HepG2 (cell line): ENCODE measurements around the gene NUP107. TPM values are rescaled to one million over a fixed set of nuclear protein-coding genes. Genes with fewer than 3 reads are reported as not detected.
A peak's percentile ranks its signal among the peaks of the same experiment; 100 is the strongest.

Experiments used
- AHR ChIP-seq: IDR thresholded peaks from 2 replicates; pipeline ENCODE4 v1.6.1; 2018; ENCODE audit warnings: missing genetic modification reagents, missing compliant biosample characterization
- EZH2 ChIP-seq: conservative IDR thresholded peaks from 2 replicates; pipeline ENCODE4 v1.6.1; 2012; ENCODE audit warnings: mild to moderate bottlenecking, low read depth, low read length, moderate library complexity
- FOXP1 ChIP-seq, 2 experiments: fragments of 450-650 bp in 1 of 2; IDR thresholded peaks; 2 replicates each; pipeline ENCODE4 v1.6.1; 2017 to 2018; ENCODE audit warnings: antibody characterized with exemption in 1 of 2
- MAZ ChIP-seq, 2 experiments: sonication (generic) in 1 of 2; formaldehyde crosslinking in 1 of 2; IDR thresholded peaks; 2 replicates each; pipeline versions ENCODE4 v1.5.0 to v1.6.1; 2012 to 2020; ENCODE audit warnings: low read depth in 2 of 2, mild to moderate bottlenecking in 2 of 2, borderline replicate concordance in 1 of 2, improper control_type of control experiment in 1 of 2, low read length in 1 of 2, missing genetic modification reagents in 1 of 2, moderate library complexity in 1 of 2
- NR2F1 ChIP-seq, 2 experiments: fragments of 450-650 bp in 1 of 2; formaldehyde crosslinking in 1 of 2; IDR thresholded peaks; 2 replicates each; pipeline versions ENCODE4 v1.5.0 to v1.6.1; 2016 to 2020; ENCODE audit warnings: mild to moderate bottlenecking in 1 of 2, missing compliant biosample characterization in 1 of 2, missing genetic modification reagents in 1 of 2, moderate library complexity in 1 of 2
- SIX4 ChIP-seq: sonication (generic); formaldehyde crosslinking; IDR thresholded peaks from 2 replicates; pipeline ENCODE4 v1.4.0; 2020; ENCODE audit warnings: missing genetic modification reagents
- SOX5 ChIP-seq: IDR thresholded peaks from 2 replicates; pipeline ENCODE4 v1.6.1; 2016; ENCODE audit warnings: borderline replicate concordance
- ZFP37 ChIP-seq: sonication (generic); formaldehyde crosslinking; IDR thresholded peaks from 2 replicates; pipeline ENCODE4 v1.4.0; 2020; ENCODE audit warnings: missing genetic modification reagents, borderline replicate concordance
- ZKSCAN1 ChIP-seq: fragments of 150-350 bp; IDR thresholded peaks from 2 replicates; pipeline ENCODE4 v1.6.1; 2014; ENCODE audit warnings: low read length
- ZNF296 ChIP-seq: sonication (generic); formaldehyde crosslinking; conservative IDR thresholded peaks from 2 replicates; pipeline ENCODE4 v1.5.0; 2020; ENCODE audit warnings: mild to moderate bottlenecking, missing genetic modification reagents
- polyA plus RNA-seq, 8 experiments: library from polyadenylated mRNA; depleted of rRNA in 3 of 8; stranded (reverse) in 7 of 8; unstranded in 1 of 8; fragments of >200 nt; fragmentation: Illumina TruSeq in 4 of 8; extraction: Trizol in 4 of 8; gene quantifications; 2 replicates each; pipeline versions ENCODE4 v1.2.1 to v1.2.3, GENCODE V29; 2011 to 2016; ENCODE audit warnings: low read depth in 4 of 8, missing spikeins in 1 of 8, mixed read lengths in 1 of 8; ENCODE audit not compliant: insufficient read depth in 1 of 8
- total RNA-seq, 5 experiments: library from RNA; depleted of rRNA; stranded (reverse); fragments of >200 nt; fragmentation: Illumina TruSeq; extraction: Trizol; gene quantifications; 2 replicates each; pipeline ENCODE4 v1.2.3, GENCODE V29; 2016; ENCODE audit warnings: low read depth in 1 of 5
- TF ChIP-seq, protein P1 (sequence below): IDR thresholded peaks from 2 replicates; pipeline ENCODE4 v1.6.1; 2016; ENCODE audit warnings: missing biosample characterization, missing genetic modification reagents, low read depth
- TF ChIP-seq, protein P2 (sequence below): sonication (generic); formaldehyde crosslinking; conservative IDR thresholded peaks from 2 replicates; pipeline ENCODE4 v1.4.0; 2020; ENCODE audit warnings: missing genetic modification reagents
- TF ChIP-seq, protein P3 (sequence below): IDR thresholded peaks from 2 replicates; pipeline ENCODE4 v1.6.1; 2016; ENCODE audit warnings: mild to moderate bottlenecking
- TF ChIP-seq, protein P4 (sequence below): IDR thresholded peaks from 2 replicates; pipeline ENCODE4 v1.4.0; 2020; ENCODE audit warnings: mild to moderate bottlenecking, missing genetic modification reagents
- TF ChIP-seq, protein P5 (sequence below): sonication (generic); formaldehyde crosslinking; IDR thresholded peaks from 2 replicates; pipeline ENCODE4 v1.4.0; 2020; ENCODE audit warnings: missing genetic modification reagents, borderline replicate concordance

NUP107 gene
- total and polyA plus RNA-seq, 2 of the 13 experiments (the other 11 are each of a cell fraction or from before 2014, with no cell fraction given) = 54.7 to 100 TPM

DNA sequence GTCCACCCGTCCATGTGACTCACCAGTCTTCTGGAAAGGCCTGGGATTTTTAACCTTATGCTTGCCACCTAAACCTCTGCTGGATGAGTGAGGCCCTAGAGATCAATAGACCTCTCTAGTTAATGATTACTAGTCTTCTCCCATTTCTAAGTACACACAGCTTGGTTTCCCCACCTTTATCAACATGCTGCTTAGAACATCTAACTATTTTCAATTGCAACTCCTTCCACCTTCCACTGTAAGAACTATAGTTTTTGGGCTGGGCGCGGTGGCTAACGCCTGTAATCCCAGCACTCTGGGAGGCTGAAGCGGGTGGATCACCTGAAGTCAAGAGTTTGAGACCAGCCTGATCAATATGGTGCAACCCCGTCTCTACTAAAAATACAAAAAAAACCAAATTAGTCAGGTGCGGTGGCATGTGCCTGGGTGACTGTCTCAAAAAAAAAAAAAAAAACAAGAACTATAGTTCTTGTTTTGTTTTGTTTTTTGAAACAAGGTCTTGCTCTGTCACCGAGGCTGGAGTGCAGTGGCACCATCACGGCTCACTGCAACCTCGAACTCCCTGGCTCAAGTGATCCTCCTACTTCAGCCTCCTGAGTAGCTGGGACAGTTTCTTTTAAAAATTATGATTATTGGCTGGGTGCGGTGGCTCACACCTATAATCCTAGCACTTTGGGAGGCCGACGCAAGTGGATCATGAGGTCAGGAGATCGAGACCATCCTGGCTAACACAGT lies 102.5 kb downstream of the NUP107 start (continued):
- TF ChIP-seq, protein P1, sequence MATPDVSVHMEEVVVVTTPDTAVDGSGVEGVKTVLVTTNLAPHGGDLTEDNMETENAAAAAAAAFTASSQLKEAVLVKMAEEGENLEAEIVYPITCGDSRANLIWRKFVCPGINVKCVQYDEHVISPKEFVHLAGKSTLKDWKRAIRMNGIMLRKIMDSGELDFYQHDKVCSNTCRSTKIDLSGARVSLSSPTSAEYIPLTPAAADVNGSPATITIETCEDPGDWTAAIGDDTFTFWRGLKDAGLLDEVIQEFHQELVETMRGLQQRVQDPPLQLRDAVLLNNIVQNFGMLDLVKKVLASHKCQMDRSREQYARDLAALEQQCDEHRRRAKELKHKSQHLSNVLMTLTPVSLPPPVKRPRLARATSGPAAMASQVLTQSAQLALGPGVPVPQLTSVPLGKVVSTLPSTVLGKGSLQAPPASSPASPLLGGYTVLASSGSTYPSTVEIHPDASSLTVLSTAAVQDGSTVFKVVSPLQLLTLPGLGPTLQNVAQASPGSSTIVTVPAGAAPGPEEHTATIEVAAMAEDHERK (CRISPR knock-in tag) = no peak
- TF ChIP-seq, protein P2, sequence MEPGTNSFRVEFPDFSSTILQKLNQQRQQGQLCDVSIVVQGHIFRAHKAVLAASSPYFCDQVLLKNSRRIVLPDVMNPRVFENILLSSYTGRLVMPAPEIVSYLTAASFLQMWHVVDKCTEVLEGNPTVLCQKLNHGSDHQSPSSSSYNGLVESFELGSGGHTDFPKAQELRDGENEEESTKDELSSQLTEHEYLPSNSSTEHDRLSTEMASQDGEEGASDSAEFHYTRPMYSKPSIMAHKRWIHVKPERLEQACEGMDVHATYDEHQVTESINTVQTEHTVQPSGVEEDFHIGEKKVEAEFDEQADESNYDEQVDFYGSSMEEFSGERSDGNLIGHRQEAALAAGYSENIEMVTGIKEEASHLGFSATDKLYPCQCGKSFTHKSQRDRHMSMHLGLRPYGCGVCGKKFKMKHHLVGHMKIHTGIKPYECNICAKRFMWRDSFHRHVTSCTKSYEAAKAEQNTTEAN (CRISPR knock-in tag) = 0 out of 2 replicates have a peak, but pooled peaks have one; percentile 41
- peak in 1 of 2 experiments; percentile 3; a peak in 1 of 4 replicates for TF ChIP-seq NR2F1 (CRISPR knock-in tag; IDR thresholded peaks at IDR 0.05)
- no peak for TF ChIP-seq EZH2
- no peak for TF ChIP-seq ZNF296 (CRISPR knock-in tag)
- TF ChIP-seq MAZ (IDR thresholded peaks at IDR 0.05; ENCODE audit: borderline replicate concordance, low read depth, low read length) = no peak
- no peak for TF ChIP-seq MAZ (CRISPR knock-in tag; IDR thresholded peaks at IDR 0.05; ENCODE audit: low read depth)
- TF ChIP-seq, protein P3, sequence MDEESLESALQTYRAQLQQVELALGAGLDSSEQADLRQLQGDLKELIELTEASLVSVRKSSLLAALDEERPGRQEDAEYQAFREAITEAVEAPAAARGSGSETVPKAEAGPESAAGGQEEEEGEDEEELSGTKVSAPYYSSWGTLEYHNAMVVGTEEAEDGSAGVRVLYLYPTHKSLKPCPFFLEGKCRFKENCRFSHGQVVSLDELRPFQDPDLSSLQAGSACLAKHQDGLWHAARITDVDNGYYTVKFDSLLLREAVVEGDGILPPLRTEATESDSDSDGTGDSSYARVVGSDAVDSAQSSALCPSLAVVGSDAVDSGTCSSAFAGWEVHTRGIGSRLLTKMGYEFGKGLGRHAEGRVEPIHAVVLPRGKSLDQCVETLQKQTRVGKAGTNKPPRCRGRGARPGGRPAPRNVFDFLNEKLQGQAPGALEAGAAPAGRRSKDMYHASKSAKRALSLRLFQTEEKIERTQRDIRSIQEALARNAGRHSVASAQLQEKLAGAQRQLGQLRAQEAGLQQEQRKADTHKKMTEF (CRISPR knock-in tag) = peak; percentile 71
- TF ChIP-seq SIX4 (CRISPR knock-in tag) = peak; percentile 95
- peak; percentile 76; the same call in 1 of the 2 replicates for TF ChIP-seq SOX5 (CRISPR knock-in tag)
- TF ChIP-seq, protein P4, sequence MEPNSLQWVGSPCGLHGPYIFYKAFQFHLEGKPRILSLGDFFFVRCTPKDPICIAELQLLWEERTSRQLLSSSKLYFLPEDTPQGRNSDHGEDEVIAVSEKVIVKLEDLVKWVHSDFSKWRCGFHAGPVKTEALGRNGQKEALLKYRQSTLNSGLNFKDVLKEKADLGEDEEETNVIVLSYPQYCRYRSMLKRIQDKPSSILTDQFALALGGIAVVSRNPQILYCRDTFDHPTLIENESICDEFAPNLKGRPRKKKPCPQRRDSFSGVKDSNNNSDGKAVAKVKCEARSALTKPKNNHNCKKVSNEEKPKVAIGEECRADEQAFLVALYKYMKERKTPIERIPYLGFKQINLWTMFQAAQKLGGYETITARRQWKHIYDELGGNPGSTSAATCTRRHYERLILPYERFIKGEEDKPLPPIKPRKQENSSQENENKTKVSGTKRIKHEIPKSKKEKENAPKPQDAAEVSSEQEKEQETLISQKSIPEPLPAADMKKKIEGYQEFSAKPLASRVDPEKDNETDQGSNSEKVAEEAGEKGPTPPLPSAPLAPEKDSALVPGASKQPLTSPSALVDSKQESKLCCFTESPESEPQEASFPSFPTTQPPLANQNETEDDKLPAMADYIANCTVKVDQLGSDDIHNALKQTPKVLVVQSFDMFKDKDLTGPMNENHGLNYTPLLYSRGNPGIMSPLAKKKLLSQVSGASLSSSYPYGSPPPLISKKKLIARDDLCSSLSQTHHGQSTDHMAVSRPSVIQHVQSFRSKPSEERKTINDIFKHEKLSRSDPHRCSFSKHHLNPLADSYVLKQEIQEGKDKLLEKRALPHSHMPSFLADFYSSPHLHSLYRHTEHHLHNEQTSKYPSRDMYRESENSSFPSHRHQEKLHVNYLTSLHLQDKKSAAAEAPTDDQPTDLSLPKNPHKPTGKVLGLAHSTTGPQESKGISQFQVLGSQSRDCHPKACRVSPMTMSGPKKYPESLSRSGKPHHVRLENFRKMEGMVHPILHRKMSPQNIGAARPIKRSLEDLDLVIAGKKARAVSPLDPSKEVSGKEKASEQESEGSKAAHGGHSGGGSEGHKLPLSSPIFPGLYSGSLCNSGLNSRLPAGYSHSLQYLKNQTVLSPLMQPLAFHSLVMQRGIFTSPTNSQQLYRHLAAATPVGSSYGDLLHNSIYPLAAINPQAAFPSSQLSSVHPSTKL = peak; percentile 74
- TF ChIP-seq, protein P5, sequence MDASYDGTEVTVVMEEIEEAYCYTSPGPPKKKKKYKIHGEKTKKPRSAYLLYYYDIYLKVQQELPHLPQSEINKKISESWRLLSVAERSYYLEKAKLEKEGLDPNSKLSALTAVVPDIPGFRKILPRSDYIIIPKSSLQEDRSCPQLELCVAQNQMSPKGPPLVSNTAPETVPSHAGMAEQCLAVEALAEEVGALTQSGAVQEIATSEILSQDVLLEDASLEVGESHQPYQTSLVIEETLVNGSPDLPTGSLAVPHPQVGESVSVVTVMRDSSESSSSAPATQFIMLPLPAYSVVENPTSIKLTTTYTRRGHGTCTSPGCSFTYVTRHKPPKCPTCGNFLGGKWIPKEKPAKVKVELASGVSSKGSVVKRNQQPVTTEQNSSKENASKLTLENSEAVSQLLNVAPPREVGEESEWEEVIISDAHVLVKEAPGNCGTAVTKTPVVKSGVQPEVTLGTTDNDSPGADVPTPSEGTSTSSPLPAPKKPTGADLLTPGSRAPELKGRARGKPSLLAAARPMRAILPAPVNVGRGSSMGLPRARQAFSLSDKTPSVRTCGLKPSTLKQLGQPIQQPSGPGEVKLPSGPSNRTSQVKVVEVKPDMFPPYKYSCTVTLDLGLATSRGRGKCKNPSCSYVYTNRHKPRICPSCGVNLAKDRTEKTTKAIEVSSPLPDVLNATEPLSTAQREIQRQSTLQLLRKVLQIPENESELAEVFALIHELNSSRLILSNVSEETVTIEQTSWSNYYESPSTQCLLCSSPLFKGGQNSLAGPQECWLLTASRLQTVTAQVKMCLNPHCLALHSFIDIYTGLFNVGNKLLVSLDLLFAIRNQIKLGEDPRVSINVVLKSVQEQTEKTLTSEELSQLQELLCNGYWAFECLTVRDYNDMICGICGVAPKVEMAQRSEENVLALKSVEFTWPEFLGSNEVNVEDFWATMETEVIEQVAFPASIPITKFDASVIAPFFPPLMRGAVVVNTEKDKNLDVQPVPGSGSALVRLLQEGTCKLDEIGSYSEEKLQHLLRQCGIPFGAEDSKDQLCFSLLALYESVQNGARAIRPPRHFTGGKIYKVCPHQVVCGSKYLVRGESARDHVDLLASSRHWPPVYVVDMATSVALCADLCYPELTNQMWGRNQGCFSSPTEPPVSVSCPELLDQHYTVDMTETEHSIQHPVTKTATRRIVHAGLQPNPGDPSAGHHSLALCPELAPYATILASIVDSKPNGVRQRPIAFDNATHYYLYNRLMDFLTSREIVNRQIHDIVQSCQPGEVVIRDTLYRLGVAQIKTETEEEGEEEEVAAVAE (CRISPR knock-in tag) = no peak
- TF ChIP-seq ZFP37 (CRISPR knock-in tag) = no peak
- no peak for TF ChIP-seq FOXP1 (IDR thresholded peaks at IDR 0.05)
- peak; percentile 78 for TF ChIP-seq FOXP1 (CRISPR knock-in tag; IDR thresholded peaks at IDR 0.05)
- no peak; the same call in 1 of the 2 replicates for TF ChIP-seq AHR (CRISPR knock-in tag)
- no peak for TF ChIP-seq ZKSCAN1
